Endothelial cell of umbilical vein (primary cell): ENCODE data around the gene AURKA. TPM values are rescaled to one million over a fixed set of nuclear protein-coding genes. Genes with fewer than 3 reads are reported as not detected.

ENCODE experiments used
- BruUV-seq: library from RNA; stranded (reverse); fragments of 400-500 nt; replicated peaks from 2 replicates; lab custom pipeline; 2021; lab: Mats Ljungman, UMichigan
- CTCF ChIA-PET: fragments of 300-600, 350-600 bp; sonication (Branson Sonifier 250); formaldehyde crosslinking; loops from one replicate; lab custom pipeline; 2021; ENCODE audit warnings: antibody characterized with exemption, inconsistent platforms; lab: Charles Lee
- POLR2A ChIA-PET: fragments of 300-600, 350-600 bp; sonication (Branson Sonifier 250); formaldehyde crosslinking; loops from one replicate; lab custom pipeline; 2021; ENCODE audit warnings: antibody characterized with exemption, inconsistent platforms; lab: Charles Lee
- DNase-seq: peaks from one replicate; pipeline ENCODE4 v3.0.0-alpha.2; 2011; ENCODE audit warnings: low read depth, low spot score
- FAIRE-seq: peaks from 2 replicates; lab custom pipeline; 2011; peaks lifted over from hg19 to GRCh38; lab: Jason Lieb, UNC
- H2AFZ ChIP-seq: 2 replicates; pipeline ENCODE4 v1.6.0; 2012; ENCODE audit warnings: low read depth, low read length, control low read depth, inconsistent platforms
- H3K27ac ChIP-seq: 2 replicates; pipeline ENCODE4 v1.5.1; 2011; ENCODE audit warnings: low read depth, mild to moderate bottlenecking, control low read depth, low read length, moderate library complexity; ENCODE audit not compliant: insufficient read depth
- H3K27me3 ChIP-seq, 2 experiments: 2 replicates each; pipeline versions ENCODE4 v1.6.0 to v1.6.1; 2011; ENCODE audit warnings: low read length in 2 of 2, mixed read lengths in 1 of 2; ENCODE audit not compliant: control insufficient read depth in 2 of 2, insufficient read depth in 2 of 2
- H3K36me3 ChIP-seq, 2 experiments: 2 replicates in 1 of 2; 3 replicates in 1 of 2; pipeline ENCODE4 v1.5.1; 2011; ENCODE audit warnings: low read length in 2 of 2, mild to moderate bottlenecking in 1 of 2, moderate library complexity in 1 of 2; ENCODE audit not compliant: control insufficient read depth in 2 of 2, insufficient read depth in 2 of 2; ENCODE audit errors: extremely low read depth in 1 of 2
- H3K4me1 ChIP-seq: 3 replicates; pipeline ENCODE4 v1.5.1; 2011; ENCODE audit warnings: mild to moderate bottlenecking, low read length; ENCODE audit not compliant: control insufficient read depth, insufficient read depth; ENCODE audit errors: extremely low read depth
- H3K4me2 ChIP-seq: 2 replicates; pipeline ENCODE4 v1.6.1; 2011; ENCODE audit warnings: low read length, control low read depth, mixed read lengths; ENCODE audit not compliant: insufficient read depth
- H3K4me3 ChIP-seq, 3 experiments: fragments of 200-600 bp in 1 of 3; sonication (generic), shearing (Covaris generic) in 1 of 3; replicated peaks in 1 of 3; 2 replicates each; pipeline ENCODE4 v1.5.1; 2011 to 2016; ENCODE audit warnings: control low read depth in 3 of 3, low read length in 3 of 3, mild to moderate bottlenecking in 2 of 3, inconsistent platforms in 1 of 3, low read depth in 1 of 3, moderate library complexity in 1 of 3; ENCODE audit not compliant: insufficient read depth in 1 of 3
- H3K79me2 ChIP-seq: 2 replicates; pipeline ENCODE4 v1.6.0; 2012; ENCODE audit warnings: low read length, inconsistent platforms; ENCODE audit not compliant: control insufficient read depth, insufficient read depth
- H3K9ac ChIP-seq: replicated peaks from 2 replicates; pipeline ENCODE3; 2011; ENCODE audit warnings: low read length, control low read depth; ENCODE audit not compliant: insufficient read depth; ENCODE audit errors: extremely low read depth
- H3K9me1 ChIP-seq: replicated peaks from 3 replicates; pipeline ENCODE4 v1.6.0; 2011; ENCODE audit warnings: mild to moderate bottlenecking, low read length; ENCODE audit not compliant: control insufficient read depth, insufficient read depth; ENCODE audit errors: extremely low read depth
- H3K9me3 ChIP-seq: replicated peaks from 2 replicates; pipeline ENCODE4 v1.5.1; 2012; ENCODE audit warnings: low read length, inconsistent platforms; ENCODE audit not compliant: control insufficient read depth, insufficient read depth
- H4K20me1 ChIP-seq: replicated peaks from 2 replicates; pipeline ENCODE3; 2011; ENCODE audit warnings: mild to moderate bottlenecking, low read length; ENCODE audit not compliant: control insufficient read depth, insufficient read depth; ENCODE audit errors: extremely low read depth
- CTCF ChIP-seq, 2 donors: IDR thresholded peaks; 1 replicate in 1 of 2; 2 replicates in 1 of 2; pipeline ENCODE4 v1.5.1; 2011; ENCODE audit warnings: low read length in 2 of 2, mild to moderate bottlenecking in 2 of 2, moderate library complexity in 2 of 2, control low read depth in 1 of 2, inconsistent platforms in 1 of 2, low read depth in 1 of 2; ENCODE audit not compliant: insufficient read depth in 1 of 2; ENCODE audit errors: extremely low read depth in 1 of 2
- EZH2 ChIP-seq: IDR thresholded peaks from 2 replicates; pipeline ENCODE4 v1.6.1; 2012; ENCODE audit warnings: borderline replicate concordance, low read depth, mild to moderate bottlenecking, moderate library complexity, low read length, inconsistent platforms; ENCODE audit not compliant: severe bottlenecking
- FOS ChIP-seq: IDR thresholded peaks from 2 replicates; pipeline ENCODE4 v1.6.1; 2011; ENCODE audit warnings: mild to moderate bottlenecking, low read length, moderate library complexity, borderline replicate concordance; ENCODE audit not compliant: insufficient read depth
- GATA2 ChIP-seq: IDR thresholded peaks from 2 replicates; pipeline ENCODE4 v1.7.0; 2011; ENCODE audit warnings: low read depth, mild to moderate bottlenecking, moderate library complexity, mixed read lengths, low read length; ENCODE audit not compliant: insufficient read length, insufficient read depth
- JUN ChIP-seq: IDR thresholded peaks from 2 replicates; pipeline ENCODE4 v1.6.1; 2011; ENCODE audit warnings: borderline replicate concordance, low read depth; ENCODE audit not compliant: insufficient read length, insufficient read depth
- MAX ChIP-seq: IDR thresholded peaks from 2 replicates; pipeline ENCODE4 v1.6.1; 2011; ENCODE audit not compliant: insufficient read depth, insufficient read length
- MYC ChIP-seq: IDR thresholded peaks from one replicate; pipeline ENCODE4 v1.6.1; 2011; ENCODE audit warnings: mild to moderate bottlenecking, low read depth, low read length
- POLR2A ChIP-seq: IDR thresholded peaks from 2 replicates; pipeline ENCODE4 v1.6.1; 2012; ENCODE audit warnings: low read depth, mild to moderate bottlenecking, control low read depth, low read length
- POLR2AphosphoS5 ChIP-seq: IDR thresholded peaks from 2 replicates; pipeline ENCODE4 v1.6.1; 2012; ENCODE audit warnings: low read depth, mild to moderate bottlenecking, control low read depth, low read length, moderate library complexity; ENCODE audit not compliant: insufficient read depth
- dilution Hi-C: fragments of 300-500 bp; cut with MboI; formaldehyde crosslinking; loops from one replicate; pipeline ENCODE4 v1.15.0; 2019; ENCODE audit warnings: low sequenced_read_pairs; ENCODE audit not compliant: extremely low pct_ligation_motif_present
- intact Hi-C: fragments of 100-400 bp; cut with micrococcal nuclease; formaldehyde crosslinking; loops from one replicate; pipeline ENCODE4 v1.10.0; 2022
- polyA plus RNA-seq, 4 experiments: library from polyadenylated mRNA; depleted of rRNA in 3 of 4; stranded (reverse) in 3 of 4; unstranded in 1 of 4; fragments of >200 nt; gene quantifications; 2 replicates each; pipeline versions ENCODE4 v1.2.1 to v1.2.3, GENCODE V29; 2011 to 2012; ENCODE audit warnings: missing spikeins in 1 of 4
- total RNA-seq: library from RNA; stranded (reverse); gene quantifications from 2 replicates; pipeline ENCODE4 v1.2.3, GENCODE V29; 2021

The AURKA gene
- total and polyA plus RNA-seq, 2 donors (not counting 3 experiments of a cell fraction or from before 2014, with no cell fraction given): 33.1 to 56.9 TPM

GRCh38 chr20:56423886-56424285 is 31.9 kb upstream of the AURKA start:
- no peak for DNase-seq

GRCh38 chr20:56423211-56423610 is 31.2 kb upstream of the AURKA start:
- TF ChIP-seq CTCF (IDR thresholded peaks at IDR 0.05; ENCODE audit: extremely low read depth in 1 of 2, insufficient read depth in 1 of 2, low read depth in 1 of 2, low read length in 2 of 2): no peak
- TF ChIP-seq EZH2: no peak
- no peak for TF ChIP-seq MAX
- no peak for TF ChIP-seq MYC
- TF ChIP-seq GATA2: no peak
- no peak for TF ChIP-seq JUN
- no peak for TF ChIP-seq POLR2A
- no peak for TF ChIP-seq FOS
- no peak for TF ChIP-seq POLR2AphosphoS5
- H3K79me2 ChIP-seq: no peaks in the 10 kb centered on the region
- FAIRE-seq: no peak
- H3K4me2 ChIP-seq: peak overlapping the region; percentile 41
- intact Hi-C loops: loop anchor here (2.0 kb wide), 1 partner anchor 22 kb away; no protein-coding TSS in a partner anchor
- H3K4me3 ChIP-seq: no peak overlapping the region
- peaks cover 37% of the 10 kb centered on the region for H3K4me1 ChIP-seq
- no TSS peak for BruUV-seq
- H3K27me3 ChIP-seq: peaks cover 31 to 32% of the 10 kb centered on the region in 2 experiments
- no peak for DNase-seq
- no peaks in the 10 kb centered on the region for H3K9me1 ChIP-seq
- no peak overlapping the region for H2AFZ ChIP-seq
- no peaks in the 10 kb centered on the region for H3K36me3 ChIP-seq
- no peaks in the 10 kb centered on the region for H3K9me3 ChIP-seq
- H3K27ac ChIP-seq: no peak overlapping the region
- dilution Hi-C loops: no loop called here
- H3K9ac ChIP-seq: no peak overlapping the region
- POLR2A ChIA-PET: no interaction called here
- CTCF ChIA-PET: interaction anchor here (1.0 to 2.4 kb wide), 5 partner anchors 11 to 127 kb away, joined by 3 to 11 read pairs (median 5); partner anchors contain the start of genes AURKA, CASS4 and CSTF1
- H4K20me1 ChIP-seq: no peaks in the 10 kb centered on the region

More at GRCh38 chr20:56423886-56424285, 31.9 kb upstream of the AURKA start:
- no peak overlapping the region for H3K27ac ChIP-seq
- TF ChIP-seq JUN: no peak
- TF ChIP-seq POLR2A: no peak
- TF ChIP-seq GATA2: no peak
- TF ChIP-seq MAX: no peak
- no peak for TF ChIP-seq FOS
- TF ChIP-seq POLR2AphosphoS5: no peak
- no peak for TF ChIP-seq MYC
- no peak overlapping the region for H3K4me3 ChIP-seq
- H3K27me3 ChIP-seq: peaks cover 33 to 36% of the 10 kb centered on the region in 2 experiments
- peaks cover 30% of the 10 kb centered on the region for H3K4me1 ChIP-seq
- BruUV-seq: no TSS peak
- no peak overlapping the region for H3K4me2 ChIP-seq
- CTCF ChIA-PET: interaction anchor here (1.5 to 2.4 kb wide), 2 partner anchors 12 to 28 kb away, joined by 5 to 11 read pairs; partner anchors contain the start of gene CASS4
- H3K9me3 ChIP-seq: no peaks in the 10 kb centered on the region
- no peaks in the 10 kb centered on the region for H3K79me2 ChIP-seq
- H3K36me3 ChIP-seq: no peaks in the 10 kb centered on the region
- intact Hi-C loops (loop anchor here (2.0 kb wide), 1 partner anchor 23 kb away; no protein-coding TSS in a partner anchor), dilution Hi-C loops (no loop called here)
- H3K9me1 ChIP-seq: no peaks in the 10 kb centered on the region
- H3K9ac ChIP-seq: no peak overlapping the region
- POLR2A ChIA-PET: no interaction called here
- peak; percentile 38 for FAIRE-seq
- no peak overlapping the region for H2AFZ ChIP-seq
- no peaks in the 10 kb centered on the region for H4K20me1 ChIP-seq
